Measurements from ENCODE around the gene P3R3URF. TPM values are rescaled to one million over a fixed set of nuclear protein-coding genes. Genes with fewer than 3 reads are reported as not detected.

Gene P3R3URF
- total and polyA plus RNA-seq, 4 donors, result not detected

DNA sequence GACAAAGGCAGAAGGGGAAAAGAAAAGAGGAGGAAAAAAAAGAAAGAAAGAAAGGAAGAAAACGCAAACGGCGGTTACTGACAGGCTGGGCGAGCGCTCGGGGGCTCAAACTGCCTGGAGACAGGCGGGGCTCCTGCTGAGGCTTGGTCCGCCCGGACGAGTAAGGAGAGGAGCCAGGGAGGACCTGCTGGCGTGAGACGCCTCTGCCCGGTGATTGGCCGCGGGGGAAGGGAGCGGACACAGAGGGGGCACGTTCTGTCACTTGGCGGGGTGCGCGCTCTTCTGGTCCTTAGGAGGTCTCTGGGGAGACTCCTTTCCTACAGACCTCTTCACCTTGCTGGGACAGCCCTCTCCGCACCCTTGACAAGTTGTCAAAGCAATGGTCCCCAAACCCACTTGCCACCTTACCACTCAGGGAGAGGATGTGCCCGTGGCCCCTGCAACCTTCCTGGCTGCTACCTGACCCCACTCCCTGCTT is 43.1 kb downstream of the P3R3URF start:
- TF ChIP-seq, protein P1, sequence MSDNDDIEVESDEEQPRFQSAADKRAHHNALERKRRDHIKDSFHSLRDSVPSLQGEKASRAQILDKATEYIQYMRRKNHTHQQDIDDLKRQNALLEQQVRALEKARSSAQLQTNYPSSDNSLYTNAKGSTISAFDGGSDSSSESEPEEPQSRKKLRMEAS (IDR thresholded peaks at IDR 0.05), result no peak
- TF ChIP-seq RXRA (IDR thresholded peaks at IDR 0.05) (no peak), EGR1 (IDR thresholded peaks at IDR 0.05; ENCODE audit: low read depth in 2 of 2) (no peak), GABPA (IDR thresholded peaks at IDR 0.05 in 1 of 2, conservative IDR thresholded peaks at IDR 0.05 in 1 of 2) (no peak), RAD21 (IDR thresholded peaks at IDR 0.05) (no peak), SP1 (IDR thresholded peaks at IDR 0.05) (no peak), YY1 (IDR thresholded peaks at IDR 0.05) (no peak), JUND (IDR thresholded peaks at IDR 0.05) (no peak), HNF4G (IDR thresholded peaks at IDR 0.05) (no peak), HNF4A (conservative IDR thresholded peaks at IDR 0.05) (no peak), FOXA2 (IDR thresholded peaks at IDR 0.05) (no peak), NR2F2 (IDR thresholded peaks at IDR 0.05) (no peak)
- TF ChIP-seq, protein P2, sequence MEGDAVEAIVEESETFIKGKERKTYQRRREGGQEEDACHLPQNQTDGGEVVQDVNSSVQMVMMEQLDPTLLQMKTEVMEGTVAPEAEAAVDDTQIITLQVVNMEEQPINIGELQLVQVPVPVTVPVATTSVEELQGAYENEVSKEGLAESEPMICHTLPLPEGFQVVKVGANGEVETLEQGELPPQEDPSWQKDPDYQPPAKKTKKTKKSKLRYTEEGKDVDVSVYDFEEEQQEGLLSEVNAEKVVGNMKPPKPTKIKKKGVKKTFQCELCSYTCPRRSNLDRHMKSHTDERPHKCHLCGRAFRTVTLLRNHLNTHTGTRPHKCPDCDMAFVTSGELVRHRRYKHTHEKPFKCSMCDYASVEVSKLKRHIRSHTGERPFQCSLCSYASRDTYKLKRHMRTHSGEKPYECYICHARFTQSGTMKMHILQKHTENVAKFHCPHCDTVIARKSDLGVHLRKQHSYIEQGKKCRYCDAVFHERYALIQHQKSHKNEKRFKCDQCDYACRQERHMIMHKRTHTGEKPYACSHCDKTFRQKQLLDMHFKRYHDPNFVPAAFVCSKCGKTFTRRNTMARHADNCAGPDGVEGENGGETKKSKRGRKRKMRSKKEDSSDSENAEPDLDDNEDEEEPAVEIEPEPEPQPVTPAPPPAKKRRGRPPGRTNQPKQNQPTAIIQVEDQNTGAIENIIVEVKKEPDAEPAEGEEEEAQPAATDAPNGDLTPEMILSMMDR (IDR thresholded peaks at IDR 0.05; ENCODE audit: low read depth, low read length, missing input control), result no peak
- TF ChIP-seq, protein P3, sequence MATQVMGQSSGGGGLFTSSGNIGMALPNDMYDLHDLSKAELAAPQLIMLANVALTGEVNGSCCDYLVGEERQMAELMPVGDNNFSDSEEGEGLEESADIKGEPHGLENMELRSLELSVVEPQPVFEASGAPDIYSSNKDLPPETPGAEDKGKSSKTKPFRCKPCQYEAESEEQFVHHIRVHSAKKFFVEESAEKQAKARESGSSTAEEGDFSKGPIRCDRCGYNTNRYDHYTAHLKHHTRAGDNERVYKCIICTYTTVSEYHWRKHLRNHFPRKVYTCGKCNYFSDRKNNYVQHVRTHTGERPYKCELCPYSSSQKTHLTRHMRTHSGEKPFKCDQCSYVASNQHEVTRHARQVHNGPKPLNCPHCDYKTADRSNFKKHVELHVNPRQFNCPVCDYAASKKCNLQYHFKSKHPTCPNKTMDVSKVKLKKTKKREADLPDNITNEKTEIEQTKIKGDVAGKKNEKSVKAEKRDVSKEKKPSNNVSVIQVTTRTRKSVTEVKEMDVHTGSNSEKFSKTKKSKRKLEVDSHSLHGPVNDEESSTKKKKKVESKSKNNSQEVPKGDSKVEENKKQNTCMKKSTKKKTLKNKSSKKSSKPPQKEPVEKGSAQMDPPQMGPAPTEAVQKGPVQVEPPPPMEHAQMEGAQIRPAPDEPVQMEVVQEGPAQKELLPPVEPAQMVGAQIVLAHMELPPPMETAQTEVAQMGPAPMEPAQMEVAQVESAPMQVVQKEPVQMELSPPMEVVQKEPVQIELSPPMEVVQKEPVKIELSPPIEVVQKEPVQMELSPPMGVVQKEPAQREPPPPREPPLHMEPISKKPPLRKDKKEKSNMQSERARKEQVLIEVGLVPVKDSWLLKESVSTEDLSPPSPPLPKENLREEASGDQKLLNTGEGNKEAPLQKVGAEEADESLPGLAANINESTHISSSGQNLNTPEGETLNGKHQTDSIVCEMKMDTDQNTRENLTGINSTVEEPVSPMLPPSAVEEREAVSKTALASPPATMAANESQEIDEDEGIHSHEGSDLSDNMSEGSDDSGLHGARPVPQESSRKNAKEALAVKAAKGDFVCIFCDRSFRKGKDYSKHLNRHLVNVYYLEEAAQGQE (IDR thresholded peaks at IDR 0.05), result no peak
- TF ChIP-seq, protein P4, sequence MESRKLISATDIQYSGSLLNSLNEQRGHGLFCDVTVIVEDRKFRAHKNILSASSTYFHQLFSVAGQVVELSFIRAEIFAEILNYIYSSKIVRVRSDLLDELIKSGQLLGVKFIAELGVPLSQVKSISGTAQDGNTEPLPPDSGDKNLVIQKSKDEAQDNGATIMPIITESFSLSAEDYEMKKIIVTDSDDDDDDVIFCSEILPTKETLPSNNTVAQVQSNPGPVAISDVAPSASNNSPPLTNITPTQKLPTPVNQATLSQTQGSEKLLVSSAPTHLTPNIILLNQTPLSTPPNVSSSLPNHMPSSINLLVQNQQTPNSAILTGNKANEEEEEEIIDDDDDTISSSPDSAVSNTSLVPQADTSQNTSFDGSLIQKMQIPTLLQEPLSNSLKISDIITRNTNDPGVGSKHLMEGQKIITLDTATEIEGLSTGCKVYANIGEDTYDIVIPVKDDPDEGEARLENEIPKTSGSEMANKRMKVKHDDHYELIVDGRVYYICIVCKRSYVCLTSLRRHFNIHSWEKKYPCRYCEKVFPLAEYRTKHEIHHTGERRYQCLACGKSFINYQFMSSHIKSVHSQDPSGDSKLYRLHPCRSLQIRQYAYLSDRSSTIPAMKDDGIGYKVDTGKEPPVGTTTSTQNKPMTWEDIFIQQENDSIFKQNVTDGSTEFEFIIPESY (IDR thresholded peaks at IDR 0.05), result no peak
- peaks cover 0 to 4% (median 0%) of the 10 kb centered on the region in 4 donors for H3K27me3 ChIP-seq (ENCODE audit: control insufficient read depth in 4 of 4, insufficient read depth in 4 of 4, low read length in 3 of 4)
- H3K4me3 ChIP-seq (ENCODE audit: low read depth in 1 of 3, low read length in 3 of 3), result peak overlapping the region; percentile 68 to 87 (median 82)
- no peak for DNase-seq (ENCODE audit: low spot score)
- H3K4me1 ChIP-seq (ENCODE audit: control insufficient read depth in 4 of 4, insufficient read depth in 4 of 4, low read length in 3 of 4), result peaks cover 4 to 27% (median 15%) of the 10 kb centered on the region in 4 donors
- WGBS, result 3% methylated on average over 22 of the region's 22 CpGs
- H3K9ac ChIP-seq (ENCODE audit: low read depth in 1 of 2, low read length in 2 of 2), result no peak overlapping the region
- H3K27ac ChIP-seq (ENCODE audit: low read depth in 1 of 2, low read length in 2 of 2), result peak overlapping the region; percentile 57 to 78
- no peaks in the 10 kb centered on the region for H3K36me3 ChIP-seq (ENCODE audit: control insufficient read depth in 4 of 4, insufficient read depth in 3 of 4, low read depth in 1 of 4, low read length in 3 of 4)
- no peaks in the 10 kb centered on the region for H3K9me3 ChIP-seq (ENCODE audit: control insufficient read depth in 4 of 4, low read length in 3 of 4)
